ENCODE results near the gene GTF2E1. TPM values are rescaled to one million over a fixed set of nuclear protein-coding genes. Genes with fewer than 3 reads are reported as not detected.
"Not testable (repeated sequence)": the region's sequence is repeated elsewhere in the genome, so short reads cannot be mapped to it uniquely, and the experiment has no call there.

Gene GTF2E1
- total RNA-seq, 2 experiments from 2014 or later = 26.1 to 27.0 TPM

- CTCF ChIA-PET = no interaction called here
- no peaks in the 10 kb centered on the region for H3K27me3 Mint-ChIP-seq
- H3K4me3 Mint-ChIP-seq = no peak overlapping the region
- H3K27ac Mint-ChIP-seq = no peak overlapping the region
- POLR2A ChIA-PET = no interaction called here
- no peak for ATAC-seq
- peaks cover 3% of the 10 kb centered on the region for H3K9me3 Mint-ChIP-seq (ENCODE audit: low read depth)
- H3K36me3 Mint-ChIP-seq (ENCODE audit: low read depth) = peaks cover 59% of the 10 kb centered on the region
- no peak for DNase-seq
- peaks cover 33% of the 10 kb centered on the region for H3K4me1 Mint-ChIP-seq
- intact Hi-C loops (cut with DNase I, micrococcal nuclease) = no loop called here
These were observed 13.5 kb downstream of the GTF2E1 start for GRCh38 chr3:120756061-120756460.

GRCh38 chr3:120758551-120758950 lies 16.0 kb downstream of the GTF2E1 start:
- POLR2A ChIA-PET; ATAC-seq; H3K27me3 Mint-ChIP-seq; H3K9me3 Mint-ChIP-seq (ENCODE audit: low read depth); DNase-seq; H3K4me3 Mint-ChIP-seq; intact Hi-C loops (cut with DNase I, micrococcal nuclease); H3K27ac Mint-ChIP-seq; CTCF ChIA-PET: not testable (repeated sequence)
- peaks cover 44% of the 10 kb centered on the region for H3K4me1 Mint-ChIP-seq
- H3K36me3 Mint-ChIP-seq (ENCODE audit: low read depth) = peaks cover 40% of the 10 kb centered on the region

- ChIA-PET CTCF (interaction anchor here (0.8 kb wide), 1 partner anchor 653 kb away, joined by 3 read pairs; no protein-coding TSS in a partner anchor), POLR2A (no interaction called here)
- Mint-ChIP-seq H3K36me3 (ENCODE audit: low read depth) (peaks cover 18% of the 10 kb centered on the region), H3K27ac (no peak overlapping the region), H3K9me3 (ENCODE audit: low read depth) (no peaks in the 10 kb centered on the region), H3K27me3 (no peaks in the 10 kb centered on the region), H3K4me3 (no peak overlapping the region), H3K4me1 (peaks cover 64% of the 10 kb centered on the region)
- DNase-seq = no peak
- intact Hi-C loops (cut with DNase I, micrococcal nuclease) = no loop called here
- peak; percentile 19 for ATAC-seq
These were observed 20.1 kb downstream of the GTF2E1 start for GRCh38 chr3:120762615-120763014.

GRCh38 chr3:120763601-120764000 lies 21.1 kb downstream of the GTF2E1 start:
- ATAC-seq (no peak), DNase-seq (no peak)
- no peak overlapping the region for H3K4me3 Mint-ChIP-seq
- H3K9me3 Mint-ChIP-seq (ENCODE audit: low read depth) = no peaks in the 10 kb centered on the region
- POLR2A ChIA-PET = no interaction called here
- H3K4me1 Mint-ChIP-seq = peaks cover 64% of the 10 kb centered on the region
- intact Hi-C loops (cut with DNase I, micrococcal nuclease) = no loop called here
- CTCF ChIA-PET = no interaction called here
- H3K27me3 Mint-ChIP-seq = no peaks in the 10 kb centered on the region
- H3K27ac Mint-ChIP-seq = no peak overlapping the region
- peaks cover 14% of the 10 kb centered on the region for H3K36me3 Mint-ChIP-seq (ENCODE audit: low read depth)

GRCh38 chr3:120764206-120764605 lies 21.7 kb downstream of the GTF2E1 start:
- peaks cover 60% of the 10 kb centered on the region for H3K4me1 Mint-ChIP-seq

GRCh38 chr3:120765830-120766493 lies 23.4 kb downstream of the GTF2E1 start:
- H3K36me3 Mint-ChIP-seq (ENCODE audit: low read depth) = peaks cover 6% of the 10 kb centered on the region
- peak; percentile 60 for ATAC-seq

More at GRCh38 chr3:120764206-120764605, 21.7 kb downstream of the GTF2E1 start:
- Mint-ChIP-seq H3K36me3 (ENCODE audit: low read depth) (peaks cover 9% of the 10 kb centered on the region), H3K9me3 (ENCODE audit: low read depth) (no peaks in the 10 kb centered on the region), H3K27ac (no peak overlapping the region), H3K4me3 (no peak overlapping the region), H3K27me3 (no peaks in the 10 kb centered on the region)
- intact Hi-C loops (cut with DNase I, micrococcal nuclease) = no loop called here
- no peak for ATAC-seq
- POLR2A ChIA-PET = no interaction called here
- CTCF ChIA-PET = no interaction called here
- DNase-seq = no peak

GRCh38 chr3:120766576-120766975 lies 24.0 kb downstream of the GTF2E1 start:
- no peak overlapping the region for H3K4me3 Mint-ChIP-seq
- POLR2A ChIA-PET = no interaction called here
- no peak overlapping the region for H3K27ac Mint-ChIP-seq
- H3K36me3 Mint-ChIP-seq (ENCODE audit: low read depth) = peaks cover 9% of the 10 kb centered on the region
- DNase-seq (no peak), ATAC-seq (no peak)
- no peaks in the 10 kb centered on the region for H3K27me3 Mint-ChIP-seq
- peaks cover 44% of the 10 kb centered on the region for H3K4me1 Mint-ChIP-seq
- H3K9me3 Mint-ChIP-seq (ENCODE audit: low read depth) = no peaks in the 10 kb centered on the region
- CTCF ChIA-PET = interaction anchor here (0.9 kb wide), 1 partner anchor 208 kb away, joined by 3 read pairs; no protein-coding TSS in a partner anchor
- intact Hi-C loops (cut with DNase I, micrococcal nuclease) = no loop called here

More at GRCh38 chr3:120765830-120766493, 23.4 kb downstream of the GTF2E1 start:
- ChIA-PET POLR2A (no interaction called here), CTCF (interaction anchor here (0.8 to 1.2 kb wide), 3 partner anchors 29 to 207 kb away, joined by 3 to 5 read pairs (median 3); no protein-coding TSS in a partner anchor)
- intact Hi-C loops (cut with DNase I, micrococcal nuclease) = no loop called here
- H3K9me3 Mint-ChIP-seq (ENCODE audit: low read depth) = no peaks in the 10 kb centered on the region
- H3K27ac Mint-ChIP-seq = no peak overlapping the region
- H3K27me3 Mint-ChIP-seq = no peaks in the 10 kb centered on the region
- no peak overlapping the region for H3K4me3 Mint-ChIP-seq
- peaks cover 50% of the 10 kb centered on the region for H3K4me1 Mint-ChIP-seq
- DNase-seq = no peak

GRCh38 chr3:120767106-120767505 lies 24.6 kb downstream of the GTF2E1 start:
- CTCF ChIA-PET = interaction anchor here (0.9 to 1.2 kb wide), 2 partner anchors 28 to 208 kb away, joined by 3 to 4 read pairs; no protein-coding TSS in a partner anchor
- no peak for ATAC-seq
- DNase-seq = no peak
- POLR2A ChIA-PET = no interaction called here
- H3K27me3 Mint-ChIP-seq = no peaks in the 10 kb centered on the region
- no peak overlapping the region for H3K4me3 Mint-ChIP-seq
- peaks cover 11% of the 10 kb centered on the region for H3K36me3 Mint-ChIP-seq (ENCODE audit: low read depth)
- peaks cover 43% of the 10 kb centered on the region for H3K4me1 Mint-ChIP-seq
- no peaks in the 10 kb centered on the region for H3K9me3 Mint-ChIP-seq (ENCODE audit: low read depth)
- H3K27ac Mint-ChIP-seq = no peak overlapping the region
- intact Hi-C loops (cut with DNase I, micrococcal nuclease) = no loop called here

- no peak for DNase-seq
- Mint-ChIP-seq H3K27ac (no peak overlapping the region), H3K4me1 (peaks cover 27% of the 10 kb centered on the region), H3K9me3 (ENCODE audit: low read depth) (no peaks in the 10 kb centered on the region), H3K36me3 (ENCODE audit: low read depth) (peaks cover 13% of the 10 kb centered on the region), H3K4me3 (no peak overlapping the region), H3K27me3 (no peaks in the 10 kb centered on the region)
- no peak for ATAC-seq
- ChIA-PET CTCF (no interaction called here), POLR2A (no interaction called here)
- intact Hi-C loops (cut with DNase I, micrococcal nuclease) = no loop called here
These were observed 26.9 kb downstream of the GTF2E1 start for GRCh38 chr3:120769436-120769835.

GRCh38 chr3:120770891-120771290 lies 28.3 kb downstream of the GTF2E1 start:
- no peaks in the 10 kb centered on the region for H3K27me3 Mint-ChIP-seq
- CTCF ChIA-PET = interaction anchor here (0.6 to 1.0 kb wide), 2 partner anchors 24 to 276 kb away, joined by 3 to 4 read pairs; no protein-coding TSS in a partner anchor

GRCh38 chr3:120772081-120772480 lies 29.5 kb downstream of the GTF2E1 start:
- H3K27ac Mint-ChIP-seq = no peak overlapping the region
- ChIA-PET POLR2A (no interaction called here), CTCF (interaction anchor here (0.7 to 1.0 kb wide), 4 partner anchors 23 to 1671 kb away, joined by 3 to 4 read pairs (median 4); no protein-coding TSS in a partner anchor)
- no peaks in the 10 kb centered on the region for H3K9me3 Mint-ChIP-seq (ENCODE audit: low read depth)
- peaks cover 15% of the 10 kb centered on the region for H3K36me3 Mint-ChIP-seq (ENCODE audit: low read depth)
- no peaks in the 10 kb centered on the region for H3K27me3 Mint-ChIP-seq
- H3K4me3 Mint-ChIP-seq = no peak overlapping the region
- DNase-seq (no peak), ATAC-seq (no peak)
- H3K4me1 Mint-ChIP-seq = peaks cover 9% of the 10 kb centered on the region
- intact Hi-C loops (cut with DNase I, micrococcal nuclease) = no loop called here

More at GRCh38 chr3:120770891-120771290, 28.3 kb downstream of the GTF2E1 start:
- POLR2A ChIA-PET = no interaction called here
- Mint-ChIP-seq H3K36me3 (ENCODE audit: low read depth) (peaks cover 13% of the 10 kb centered on the region), H3K4me3 (no peak overlapping the region), H3K4me1 (peaks cover 18% of the 10 kb centered on the region), H3K9me3 (ENCODE audit: low read depth) (no peaks in the 10 kb centered on the region), H3K27ac (no peak overlapping the region)
- ATAC-seq (no peak), DNase-seq (no peak)
- intact Hi-C loops (cut with DNase I, micrococcal nuclease) = no loop called here

- ATAC-seq = peak; percentile 88
- H3K27ac Mint-ChIP-seq = no peak overlapping the region
- POLR2A ChIA-PET = no interaction called here
These were observed 31.4 kb downstream of the GTF2E1 start for GRCh38 chr3:120773932-120774331.

More at GRCh38 chr3:120773932-120774331, 31.4 kb downstream of the GTF2E1 start:
- H3K9me3 Mint-ChIP-seq (ENCODE audit: low read depth) = no peaks in the 10 kb centered on the region
- DNase-seq = peak; percentile 4
- CTCF ChIA-PET = no interaction called here
- H3K36me3 Mint-ChIP-seq (ENCODE audit: low read depth) = peaks cover 17% of the 10 kb centered on the region
- intact Hi-C loops (cut with DNase I, micrococcal nuclease) = no loop called here
- H3K4me3 Mint-ChIP-seq = no peak overlapping the region
- H3K27me3 Mint-ChIP-seq = no peaks in the 10 kb centered on the region
- peaks cover 9% of the 10 kb centered on the region for H3K4me1 Mint-ChIP-seq

Data from activated CD4-positive, alpha-beta T cell treated with anti-CD3 and anti-CD28 coated beads for 36 hours (primary cell).